NCI-H146 treated with DMSO at 0.1 percent for 48 hours (cell line): ENCODE measurements around the gene SRD5A2.
"Not testable (repeated sequence)": the region's sequence is repeated elsewhere in the genome, so short reads cannot be mapped to it uniquely, and the experiment has no call there.

ENCODE experiments used
- DNase-seq: peaks from one replicate; lab custom pipeline; 2025; ENCODE audit not compliant: unreplicated experiment; lab: John Stamatoyannopoulos, UW

The SRD5A2 gene

GRCh38 chr2:31534636-31535035, 46.1 kb downstream of the SRD5A2 start:
- DNase-seq, result no peak

GRCh38 chr2:31533036-31533435, 47.7 kb downstream of the SRD5A2 start:
- DNase-seq, result no peak

- DNase-seq, result no peak
Measured at GRCh38 chr2:31531101-31531500, 49.6 kb downstream of the SRD5A2 start.

GRCh38 chr2:31529256-31529655, 51.5 kb downstream of the SRD5A2 start:
- DNase-seq, result no peak

GRCh38 chr2:31528823-31529222, 51.9 kb downstream of the SRD5A2 start:
- DNase-seq, result no peak

- DNase-seq, result no peak
Measured at GRCh38 chr2:31526946-31527732, 53.6 kb downstream of the SRD5A2 start.

- no peak for DNase-seq
Measured at GRCh38 chr2:31525876-31526275, 54.9 kb downstream of the SRD5A2 start.

- DNase-seq, result no peak
Measured at GRCh38 chr2:31524592-31524991, 56.1 kb downstream of the SRD5A2 start.

- DNase-seq, result no peak
Measured at GRCh38 chr2:31523871-31524492, 56.8 kb downstream of the SRD5A2 start.

- no peak for DNase-seq
Measured at GRCh38 chr2:31522786-31523185, 58.0 kb downstream of the SRD5A2 start.

- DNase-seq, result no peak
Measured at GRCh38 chr2:31517442-31518203, 63.1 kb downstream of the SRD5A2 start.

GRCh38 chr2:31515586-31515985, 65.2 kb downstream of the SRD5A2 start:
- DNase-seq, result no peak

- no peak for DNase-seq
Measured at GRCh38 chr2:31513553-31513952, 67.2 kb downstream of the SRD5A2 start.

GRCh38 chr2:31511376-31511775, 69.4 kb downstream of the SRD5A2 start:
- no peak for DNase-seq

GRCh38 chr2:31505111-31505510, 75.6 kb downstream of the SRD5A2 start:
- DNase-seq, result no peak

GRCh38 chr2:31504311-31504710, 76.4 kb downstream of the SRD5A2 start:
- DNase-seq, result no peak

- DNase-seq, result not testable (repeated sequence)
Measured at GRCh38 chr2:31496451-31496874, 84.3 kb downstream of the SRD5A2 start.

GRCh38 chr2:31489339-31489738, 91.4 kb downstream of the SRD5A2 start:
- not testable (repeated sequence) for DNase-seq

GRCh38 chr2:31483246-31483645, 97.5 kb downstream of the SRD5A2 start:
- DNase-seq, result no peak

- DNase-seq, result no peak
Measured at GRCh38 chr2:31476511-31477180, 104.1 kb downstream of the SRD5A2 start.

GRCh38 chr2:31475692-31476091, 105.0 kb downstream of the SRD5A2 start:
- DNase-seq, result no peak
